ENCODE measurements around the gene CFAP43. TPM values are rescaled to one million over a fixed set of nuclear protein-coding genes. Genes with fewer than 3 reads are reported as not detected.

The CFAP43 gene
- total and polyA plus RNA-seq, 10 of the 15 experiments (the other 5 are each of a cell fraction or from before 2014, with no cell fraction given), result 0.06 to 0.14 (median 0.10) TPM; not detected in 5

DNA sequence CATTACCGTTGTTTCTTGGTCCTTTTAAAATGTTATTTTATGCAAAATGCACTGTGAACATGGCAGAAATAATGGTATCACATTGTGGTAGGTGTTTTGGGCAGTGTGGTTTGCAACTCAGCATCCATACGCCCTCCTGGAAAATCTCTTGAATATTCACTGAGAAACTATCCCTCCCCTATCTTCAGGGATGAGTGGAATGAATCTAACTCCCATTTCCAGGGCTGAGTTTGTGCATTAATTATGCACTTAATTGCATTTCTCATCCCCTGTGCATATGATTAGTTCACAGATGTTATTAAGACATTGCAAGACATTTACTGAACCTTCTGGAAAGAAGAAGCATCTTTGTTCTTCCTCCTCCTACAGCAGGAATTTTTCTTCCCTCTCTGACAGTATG lies 36.5 kb downstream of the CFAP43 start (continued):
- TF ChIP-seq, protein P1, sequence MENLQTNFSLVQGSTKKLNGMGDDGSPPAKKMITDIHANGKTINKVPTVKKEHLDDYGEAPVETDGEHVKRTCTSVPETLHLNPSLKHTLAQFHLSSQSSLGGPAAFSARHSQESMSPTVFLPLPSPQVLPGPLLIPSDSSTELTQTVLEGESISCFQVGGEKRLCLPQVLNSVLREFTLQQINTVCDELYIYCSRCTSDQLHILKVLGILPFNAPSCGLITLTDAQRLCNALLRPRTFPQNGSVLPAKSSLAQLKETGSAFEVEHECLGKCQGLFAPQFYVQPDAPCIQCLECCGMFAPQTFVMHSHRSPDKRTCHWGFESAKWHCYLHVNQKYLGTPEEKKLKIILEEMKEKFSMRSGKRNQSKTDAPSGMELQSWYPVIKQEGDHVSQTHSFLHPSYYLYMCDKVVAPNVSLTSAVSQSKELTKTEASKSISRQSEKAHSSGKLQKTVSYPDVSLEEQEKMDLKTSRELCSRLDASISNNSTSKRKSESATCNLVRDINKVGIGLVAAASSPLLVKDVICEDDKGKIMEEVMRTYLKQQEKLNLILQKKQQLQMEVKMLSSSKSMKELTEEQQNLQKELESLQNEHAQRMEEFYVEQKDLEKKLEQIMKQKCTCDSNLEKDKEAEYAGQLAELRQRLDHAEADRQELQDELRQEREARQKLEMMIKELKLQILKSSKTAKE (IDR thresholded peaks at IDR 0.05; ENCODE audit: low read depth, poor library complexity, severe bottlenecking), result no peak
- TF ChIP-seq BCL11A (IDR thresholded peaks at IDR 0.05; ENCODE audit: low read depth, low read length) (no peak), LARP7 (IDR thresholded peaks at IDR 0.05) (no peak), SREBF2 (IDR thresholded peaks at IDR 0.05; ENCODE audit: low read length) (no peak), BRCA1 (IDR thresholded peaks at IDR 0.05; ENCODE audit: low read depth, low read length) (no peak)

DNA sequence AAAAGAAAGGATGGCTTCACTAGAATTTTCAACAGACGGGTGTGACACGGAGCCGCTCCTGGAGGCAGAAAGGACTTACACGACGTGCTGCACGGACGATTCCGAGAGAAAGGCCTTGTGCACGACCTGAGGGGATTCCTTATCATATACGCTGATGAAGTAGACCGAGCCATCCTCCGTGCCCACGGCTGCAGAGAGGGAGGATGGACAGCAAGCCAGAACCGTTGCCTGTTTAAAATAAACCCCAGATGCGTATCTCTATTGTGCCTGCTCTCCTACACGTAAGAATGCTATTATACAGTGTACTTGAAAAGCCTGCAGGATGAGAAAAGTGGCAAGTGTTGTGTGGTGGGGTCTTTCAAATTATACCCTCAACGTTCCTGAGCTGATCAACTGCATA lies 38.4 kb downstream of the CFAP43 start:
- TF ChIP-seq, protein P2, sequence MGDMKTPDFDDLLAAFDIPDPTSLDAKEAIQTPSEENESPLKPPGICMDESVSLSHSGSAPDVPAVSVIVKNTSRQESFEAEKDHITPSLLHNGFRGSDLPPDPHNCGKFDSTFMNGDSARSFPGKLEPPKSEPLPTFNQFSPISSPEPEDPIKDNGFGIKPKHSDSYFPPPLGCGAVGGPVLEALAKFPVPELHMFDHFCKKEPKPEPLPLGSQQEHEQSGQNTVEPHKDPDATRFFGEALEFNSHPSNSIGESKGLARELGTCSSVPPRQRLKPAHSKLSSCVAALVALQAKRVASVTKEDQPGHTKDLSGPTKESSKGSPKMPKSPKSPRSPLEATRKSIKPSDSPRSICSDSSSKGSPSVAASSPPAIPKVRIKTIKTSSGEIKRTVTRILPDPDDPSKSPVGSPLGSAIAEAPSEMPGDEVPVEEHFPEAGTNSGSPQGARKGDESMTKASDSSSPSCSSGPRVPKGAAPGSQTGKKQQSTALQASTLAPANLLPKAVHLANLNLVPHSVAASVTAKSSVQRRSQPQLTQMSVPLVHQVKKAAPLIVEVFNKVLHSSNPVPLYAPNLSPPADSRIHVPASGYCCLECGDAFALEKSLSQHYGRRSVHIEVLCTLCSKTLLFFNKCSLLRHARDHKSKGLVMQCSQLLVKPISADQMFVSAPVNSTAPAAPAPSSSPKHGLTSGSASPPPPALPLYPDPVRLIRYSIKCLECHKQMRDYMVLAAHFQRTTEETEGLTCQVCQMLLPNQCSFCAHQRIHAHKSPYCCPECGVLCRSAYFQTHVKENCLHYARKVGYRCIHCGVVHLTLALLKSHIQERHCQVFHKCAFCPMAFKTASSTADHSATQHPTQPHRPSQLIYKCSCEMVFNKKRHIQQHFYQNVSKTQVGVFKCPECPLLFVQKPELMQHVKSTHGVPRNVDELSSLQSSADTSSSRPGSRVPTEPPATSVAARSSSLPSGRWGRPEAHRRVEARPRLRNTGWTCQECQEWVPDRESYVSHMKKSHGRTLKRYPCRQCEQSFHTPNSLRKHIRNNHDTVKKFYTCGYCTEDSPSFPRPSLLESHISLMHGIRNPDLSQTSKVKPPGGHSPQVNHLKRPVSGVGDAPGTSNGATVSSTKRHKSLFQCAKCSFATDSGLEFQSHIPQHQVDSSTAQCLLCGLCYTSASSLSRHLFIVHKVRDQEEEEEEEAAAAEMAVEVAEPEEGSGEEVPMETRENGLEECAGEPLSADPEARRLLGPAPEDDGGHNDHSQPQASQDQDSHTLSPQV (IDR thresholded peaks at IDR 0.05), result no peak
- TF ChIP-seq ZNF217 (IDR thresholded peaks at IDR 0.05), result no peak
- TF ChIP-seq ZBED1 (IDR thresholded peaks at IDR 0.05; ENCODE audit: borderline replicate concordance), result no peak
- TF ChIP-seq, protein P3, sequence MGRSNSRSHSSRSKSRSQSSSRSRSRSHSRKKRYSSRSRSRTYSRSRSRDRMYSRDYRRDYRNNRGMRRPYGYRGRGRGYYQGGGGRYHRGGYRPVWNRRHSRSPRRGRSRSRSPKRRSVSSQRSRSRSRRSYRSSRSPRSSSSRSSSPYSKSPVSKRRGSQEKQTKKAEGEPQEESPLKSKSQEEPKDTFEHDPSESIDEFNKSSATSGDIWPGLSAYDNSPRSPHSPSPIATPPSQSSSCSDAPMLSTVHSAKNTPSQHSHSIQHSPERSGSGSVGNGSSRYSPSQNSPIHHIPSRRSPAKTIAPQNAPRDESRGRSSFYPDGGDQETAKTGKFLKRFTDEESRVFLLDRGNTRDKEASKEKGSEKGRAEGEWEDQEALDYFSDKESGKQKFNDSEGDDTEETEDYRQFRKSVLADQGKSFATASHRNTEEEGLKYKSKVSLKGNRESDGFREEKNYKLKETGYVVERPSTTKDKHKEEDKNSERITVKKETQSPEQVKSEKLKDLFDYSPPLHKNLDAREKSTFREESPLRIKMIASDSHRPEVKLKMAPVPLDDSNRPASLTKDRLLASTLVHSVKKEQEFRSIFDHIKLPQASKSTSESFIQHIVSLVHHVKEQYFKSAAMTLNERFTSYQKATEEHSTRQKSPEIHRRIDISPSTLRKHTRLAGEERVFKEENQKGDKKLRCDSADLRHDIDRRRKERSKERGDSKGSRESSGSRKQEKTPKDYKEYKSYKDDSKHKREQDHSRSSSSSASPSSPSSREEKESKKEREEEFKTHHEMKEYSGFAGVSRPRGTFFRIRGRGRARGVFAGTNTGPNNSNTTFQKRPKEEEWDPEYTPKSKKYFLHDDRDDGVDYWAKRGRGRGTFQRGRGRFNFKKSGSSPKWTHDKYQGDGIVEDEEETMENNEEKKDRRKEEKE (IDR thresholded peaks at IDR 0.05), result no peak
- no peak for TF ChIP-seq NFYA (IDR thresholded peaks at IDR 0.05; ENCODE audit: borderline replicate concordance, low read depth, low read length)
- TF ChIP-seq BACH1 (IDR thresholded peaks at IDR 0.05; ENCODE audit: borderline replicate concordance), result no peak
- no peak for TF ChIP-seq RAD51 (IDR thresholded peaks at IDR 0.05)
- no peaks in the 10 kb centered on the region for H4K20me1 ChIP-seq (ENCODE audit: control insufficient read depth, insufficient read depth)
- no peaks in the 10 kb centered on the region for H3K79me2 ChIP-seq (ENCODE audit: control insufficient read depth, insufficient read depth, low read length)
- no peak overlapping the region for H3K27ac ChIP-seq (ENCODE audit: control insufficient read depth, insufficient read depth)
- SMC1A ChIA-PET (ENCODE audit: uncharacterized antibody, unreplicated experiment), result no interaction called here
- intact Hi-C loops (cut with micrococcal nuclease; ENCODE audit: unreplicated experiment) (no loop called here), in situ Hi-C loops (cut with MboI) (no loop called here)
- no peak overlapping the region for H3K4me2 ChIP-seq (ENCODE audit: control insufficient read depth, insufficient read depth)
- H2AFZ ChIP-seq (ENCODE audit: control insufficient read depth, low read depth, low read length), result no peak overlapping the region
- no peaks in the 10 kb centered on the region for H3K36me3 ChIP-seq (ENCODE audit: control insufficient read depth in 2 of 2, insufficient read depth in 2 of 2, low read length in 1 of 2)
- H3K4me1 ChIP-seq (ENCODE audit: control insufficient read depth, insufficient read depth, low read length), result no peaks in the 10 kb centered on the region
- FAIRE-seq (no peak), ATAC-seq (no peak), DNase-seq (ENCODE audit: low read depth, low spot score) (no peak)
- RAD21 ChIA-PET (ENCODE audit: unreplicated experiment), result no interaction called here
- POLR2A ChIA-PET, result no interaction called here
- BruUV-seq (replicated peaks), result no TSS peak
- H3K27me3 ChIP-seq (replicated peaks in 1 of 2; ENCODE audit: control insufficient read depth in 2 of 2, insufficient read depth in 2 of 2, low read length in 1 of 2), result peaks cover 0 to 4% of the 10 kb centered on the region in 2 experiments; a peak in 2 of 4 replicates
- no peaks in the 10 kb centered on the region for H3K9me3 ChIP-seq (replicated peaks; ENCODE audit: control insufficient read depth, insufficient read depth, low read length)
- 39% methylated on average over 17 of the region's 17 CpGs for WGBS (ENCODE audit: insufficient coverage, insufficient replicate concordance, low lambda C conversion rate, missing lambda C conversion rate)
- H3K4me3 ChIP-seq, result no peak overlapping the region
- CTCF ChIA-PET, result no interaction called here
- H3K9ac ChIP-seq (ENCODE audit: control insufficient read depth, insufficient read depth, low read length), result no peak overlapping the region

All from GM12878 (cell line).